Measurements from ENCODE around the gene MTHFR. TPM values are rescaled to one million over a fixed set of nuclear protein-coding genes. Genes with fewer than 3 reads are reported as not detected.

MTHFR gene
- total RNA-seq, 1 experiment from 2014 or later, result 16.4 TPM

- TF ChIP-seq, protein P1, sequence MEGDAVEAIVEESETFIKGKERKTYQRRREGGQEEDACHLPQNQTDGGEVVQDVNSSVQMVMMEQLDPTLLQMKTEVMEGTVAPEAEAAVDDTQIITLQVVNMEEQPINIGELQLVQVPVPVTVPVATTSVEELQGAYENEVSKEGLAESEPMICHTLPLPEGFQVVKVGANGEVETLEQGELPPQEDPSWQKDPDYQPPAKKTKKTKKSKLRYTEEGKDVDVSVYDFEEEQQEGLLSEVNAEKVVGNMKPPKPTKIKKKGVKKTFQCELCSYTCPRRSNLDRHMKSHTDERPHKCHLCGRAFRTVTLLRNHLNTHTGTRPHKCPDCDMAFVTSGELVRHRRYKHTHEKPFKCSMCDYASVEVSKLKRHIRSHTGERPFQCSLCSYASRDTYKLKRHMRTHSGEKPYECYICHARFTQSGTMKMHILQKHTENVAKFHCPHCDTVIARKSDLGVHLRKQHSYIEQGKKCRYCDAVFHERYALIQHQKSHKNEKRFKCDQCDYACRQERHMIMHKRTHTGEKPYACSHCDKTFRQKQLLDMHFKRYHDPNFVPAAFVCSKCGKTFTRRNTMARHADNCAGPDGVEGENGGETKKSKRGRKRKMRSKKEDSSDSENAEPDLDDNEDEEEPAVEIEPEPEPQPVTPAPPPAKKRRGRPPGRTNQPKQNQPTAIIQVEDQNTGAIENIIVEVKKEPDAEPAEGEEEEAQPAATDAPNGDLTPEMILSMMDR (IDR thresholded peaks at IDR 0.05; ENCODE audit: unreplicated experiment), result no peak
- Mint-ChIP-seq H3K27ac (ENCODE audit: unreplicated experiment) (no peak overlapping the region), H3K9me3 (ENCODE audit: low read depth, unreplicated experiment) (no peaks in the 10 kb centered on the region), H3K36me3 (ENCODE audit: insufficient read depth, unreplicated experiment) (peaks cover 26% of the 10 kb centered on the region), H3K27me3 (ENCODE audit: unreplicated experiment) (no peaks in the 10 kb centered on the region), H3K4me1 (ENCODE audit: low read depth, unreplicated experiment) (no peaks in the 10 kb centered on the region), H3K4me3 (ENCODE audit: low read depth, unreplicated experiment) (no peak overlapping the region)
- CTCF ChIA-PET, result no interaction called here
- BruUV-seq (replicated peaks), result no TSS peak
- no peak for DNase-seq
- intact Hi-C loops (cut with micrococcal nuclease; ENCODE audit: unreplicated experiment), result no loop called here
These were observed 29.9 kb upstream of the MTHFR start for GRCh38 chr1:11835441-11836225.

GRCh38 chr1:11833900-11834299 lies 28.1 kb upstream of the MTHFR start:
- peaks cover 22% of the 10 kb centered on the region for H3K36me3 Mint-ChIP-seq (ENCODE audit: insufficient read depth, unreplicated experiment)
- intact Hi-C loops (cut with micrococcal nuclease; ENCODE audit: unreplicated experiment), result no loop called here
- CTCF ChIA-PET, result no interaction called here
- H3K4me1 Mint-ChIP-seq (ENCODE audit: low read depth, unreplicated experiment), result no peaks in the 10 kb centered on the region
- DNase-seq, result no peak
- no TSS peak for BruUV-seq (replicated peaks)
- TF ChIP-seq, protein P1 (IDR thresholded peaks at IDR 0.05; ENCODE audit: unreplicated experiment), result no peak
- H3K9me3 Mint-ChIP-seq (ENCODE audit: low read depth, unreplicated experiment), result no peaks in the 10 kb centered on the region
- H3K27me3 Mint-ChIP-seq (ENCODE audit: unreplicated experiment), result no peaks in the 10 kb centered on the region
- H3K27ac Mint-ChIP-seq (ENCODE audit: unreplicated experiment), result no peak overlapping the region
- H3K4me3 Mint-ChIP-seq (ENCODE audit: low read depth, unreplicated experiment), result no peak overlapping the region

DNA sequence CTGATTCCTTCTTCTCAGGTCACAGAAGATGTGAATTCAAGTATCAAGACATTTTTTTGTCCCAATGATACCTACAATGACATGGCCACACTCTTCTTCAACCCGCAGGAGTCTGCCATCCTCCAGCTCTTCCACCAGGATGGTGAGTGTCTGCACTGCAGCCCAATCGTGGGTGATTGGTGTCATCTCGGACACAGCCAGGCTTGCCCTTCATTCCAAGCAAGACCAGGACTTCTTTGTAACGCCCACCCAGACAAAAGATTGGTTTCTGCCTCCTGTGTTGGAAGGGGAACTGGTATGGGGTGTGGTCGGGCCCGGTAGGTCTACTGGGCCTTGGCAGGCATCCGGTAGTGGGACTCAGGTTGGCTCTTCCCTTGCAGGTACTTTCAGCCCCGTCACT lies 27.7 kb upstream of the MTHFR start:
- CTCF ChIA-PET, result interaction anchor here (0.5 kb wide), 1 partner anchor 30 kb away, joined by 3 read pairs; no protein-coding TSS in a partner anchor
- TF ChIP-seq, protein P1 (IDR thresholded peaks at IDR 0.05; ENCODE audit: unreplicated experiment), result no peak
- BruUV-seq (replicated peaks), result no TSS peak
- no peaks in the 10 kb centered on the region for H3K27me3 Mint-ChIP-seq (ENCODE audit: unreplicated experiment)
- intact Hi-C loops (cut with micrococcal nuclease; ENCODE audit: unreplicated experiment), result no loop called here
- no peak overlapping the region for H3K4me3 Mint-ChIP-seq (ENCODE audit: low read depth, unreplicated experiment)
- no peaks in the 10 kb centered on the region for H3K9me3 Mint-ChIP-seq (ENCODE audit: low read depth, unreplicated experiment)
- peaks cover 19% of the 10 kb centered on the region for H3K36me3 Mint-ChIP-seq (ENCODE audit: insufficient read depth, unreplicated experiment)
- no peaks in the 10 kb centered on the region for H3K4me1 Mint-ChIP-seq (ENCODE audit: low read depth, unreplicated experiment)
- no peak overlapping the region for H3K27ac Mint-ChIP-seq (ENCODE audit: unreplicated experiment)
- DNase-seq, result no peak

- H3K27ac Mint-ChIP-seq (ENCODE audit: unreplicated experiment), result no peak overlapping the region
- no peak for DNase-seq
- H3K27me3 Mint-ChIP-seq (ENCODE audit: unreplicated experiment), result no peaks in the 10 kb centered on the region
- CTCF ChIA-PET, result no interaction called here
- H3K4me3 Mint-ChIP-seq (ENCODE audit: low read depth, unreplicated experiment), result no peak overlapping the region
- H3K9me3 Mint-ChIP-seq (ENCODE audit: low read depth, unreplicated experiment), result no peaks in the 10 kb centered on the region
- no peaks in the 10 kb centered on the region for H3K4me1 Mint-ChIP-seq (ENCODE audit: low read depth, unreplicated experiment)
- peaks cover 28% of the 10 kb centered on the region for H3K36me3 Mint-ChIP-seq (ENCODE audit: insufficient read depth, unreplicated experiment)
- TF ChIP-seq, protein P1 (IDR thresholded peaks at IDR 0.05; ENCODE audit: unreplicated experiment), result no peak
- intact Hi-C loops (cut with micrococcal nuclease; ENCODE audit: unreplicated experiment), result no loop called here
- BruUV-seq (replicated peaks), result no TSS peak
These were observed 26.4 kb upstream of the MTHFR start for GRCh38 chr1:11831945-11832725.

All from Calu3 (cell line).